22Rv1 (cell line): Measurements from ENCODE around the gene HM13.

ENCODE experiments used
- ZFX ChIP-seq: fragments of 450-650 bp; IDR thresholded peaks from 2 replicates; pipeline ENCODE4 v1.6.1; 2017; ENCODE audit warnings: antibody characterized with exemption, borderline replicate concordance
- TF ChIP-seq, protein P1 (sequence below): fragments of 450-650 bp; IDR thresholded peaks from 2 replicates; pipeline ENCODE4 v1.5.1; 2017; ENCODE audit warnings: mild to moderate bottlenecking

GRCh38 chr20:31476294-31476585 lies 38.0 kb upstream of the HM13 start:
- TF ChIP-seq, protein P1, sequence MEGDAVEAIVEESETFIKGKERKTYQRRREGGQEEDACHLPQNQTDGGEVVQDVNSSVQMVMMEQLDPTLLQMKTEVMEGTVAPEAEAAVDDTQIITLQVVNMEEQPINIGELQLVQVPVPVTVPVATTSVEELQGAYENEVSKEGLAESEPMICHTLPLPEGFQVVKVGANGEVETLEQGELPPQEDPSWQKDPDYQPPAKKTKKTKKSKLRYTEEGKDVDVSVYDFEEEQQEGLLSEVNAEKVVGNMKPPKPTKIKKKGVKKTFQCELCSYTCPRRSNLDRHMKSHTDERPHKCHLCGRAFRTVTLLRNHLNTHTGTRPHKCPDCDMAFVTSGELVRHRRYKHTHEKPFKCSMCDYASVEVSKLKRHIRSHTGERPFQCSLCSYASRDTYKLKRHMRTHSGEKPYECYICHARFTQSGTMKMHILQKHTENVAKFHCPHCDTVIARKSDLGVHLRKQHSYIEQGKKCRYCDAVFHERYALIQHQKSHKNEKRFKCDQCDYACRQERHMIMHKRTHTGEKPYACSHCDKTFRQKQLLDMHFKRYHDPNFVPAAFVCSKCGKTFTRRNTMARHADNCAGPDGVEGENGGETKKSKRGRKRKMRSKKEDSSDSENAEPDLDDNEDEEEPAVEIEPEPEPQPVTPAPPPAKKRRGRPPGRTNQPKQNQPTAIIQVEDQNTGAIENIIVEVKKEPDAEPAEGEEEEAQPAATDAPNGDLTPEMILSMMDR: no peak
- no peak for TF ChIP-seq ZFX
